ENCODE results near the gene RAMACL.

Gene RAMACL

GRCh38 chr6:166563805-166564204 is 22.7 kb downstream of the RAMACL start:
- Histone ChIP-seq H4K20me1 (ENCODE audit: insufficient read depth, low read length) (no peaks in the 10 kb centered on the region), H3K9me3 (ENCODE audit: low read length) (no peaks in the 10 kb centered on the region), H2AFZ (ENCODE audit: low read length) (no peak overlapping the region), H3K36me3 (ENCODE audit: insufficient read depth, low read length) (no peaks in the 10 kb centered on the region), H3K4me3 (ENCODE audit: low read depth, low read length, poor library complexity, severe bottlenecking) (no peak overlapping the region), H3K27me3 (ENCODE audit: insufficient read depth, low read length) (no peaks in the 10 kb centered on the region), H3K4me2 (ENCODE audit: low read length) (no peak overlapping the region), H3K4me1 (ENCODE audit: insufficient read depth, low read length, severe bottlenecking) (no peaks in the 10 kb centered on the region), H3K27ac (ENCODE audit: low read depth, low read length, poor library complexity, severe bottlenecking) (no peak overlapping the region), H3F3A (ENCODE audit: insufficient read depth, low read length) (no peaks in the 10 kb centered on the region), H3K9ac (ENCODE audit: low read length) (no peak overlapping the region), H3K79me2 (ENCODE audit: insufficient read depth, low read length) (no peaks in the 10 kb centered on the region), H3K9me2 (ENCODE audit: low read depth, low read length) (no peaks in the 10 kb centered on the region)
- TF ChIP-seq CTCF (IDR thresholded peaks at IDR 0.05; ENCODE audit: low read length) (no peak), EZH2 (IDR thresholded peaks at IDR 0.05; ENCODE audit: borderline replicate concordance, low read length) (no peak)

GRCh38 chr6:166563200-166563599 is 23.3 kb downstream of the RAMACL start:
- no peak overlapping the region for H3K4me3 ChIP-seq (ENCODE audit: low read depth, low read length, poor library complexity, severe bottlenecking)
- no peak overlapping the region for H2AFZ ChIP-seq (ENCODE audit: low read length)
- H3K4me1 ChIP-seq (ENCODE audit: insufficient read depth, low read length, severe bottlenecking): no peaks in the 10 kb centered on the region
- H4K20me1 ChIP-seq (ENCODE audit: insufficient read depth, low read length): no peaks in the 10 kb centered on the region
- no peak overlapping the region for H3K4me2 ChIP-seq (ENCODE audit: low read length)
- H3F3A ChIP-seq (ENCODE audit: insufficient read depth, low read length): no peaks in the 10 kb centered on the region
- no peak for TF ChIP-seq EZH2 (IDR thresholded peaks at IDR 0.05; ENCODE audit: borderline replicate concordance, low read length)
- TF ChIP-seq CTCF (IDR thresholded peaks at IDR 0.05; ENCODE audit: low read length): no peak
- no peaks in the 10 kb centered on the region for H3K27me3 ChIP-seq (ENCODE audit: insufficient read depth, low read length)
- no peaks in the 10 kb centered on the region for H3K9me3 ChIP-seq (ENCODE audit: low read length)
- no peaks in the 10 kb centered on the region for H3K9me2 ChIP-seq (ENCODE audit: low read depth, low read length)
- no peak overlapping the region for H3K27ac ChIP-seq (ENCODE audit: low read depth, low read length, poor library complexity, severe bottlenecking)
- H3K9ac ChIP-seq (ENCODE audit: low read length): no peak overlapping the region
- no peaks in the 10 kb centered on the region for H3K79me2 ChIP-seq (ENCODE audit: insufficient read depth, low read length)
- no peaks in the 10 kb centered on the region for H3K36me3 ChIP-seq (ENCODE audit: insufficient read depth, low read length)

- Histone ChIP-seq H3K9me3 (ENCODE audit: low read length) (no peaks in the 10 kb centered on the region), H3K9ac (ENCODE audit: low read length) (no peak overlapping the region), H3K4me2 (ENCODE audit: low read length) (no peak overlapping the region), H3K79me2 (ENCODE audit: insufficient read depth, low read length) (no peaks in the 10 kb centered on the region), H3K9me2 (ENCODE audit: low read depth, low read length) (no peaks in the 10 kb centered on the region), H3K27ac (ENCODE audit: low read depth, low read length, poor library complexity, severe bottlenecking) (no peak overlapping the region), H3K36me3 (ENCODE audit: insufficient read depth, low read length) (no peaks in the 10 kb centered on the region), H2AFZ (ENCODE audit: low read length) (no peak overlapping the region), H3K4me1 (ENCODE audit: insufficient read depth, low read length, severe bottlenecking) (no peaks in the 10 kb centered on the region), H3F3A (ENCODE audit: insufficient read depth, low read length) (no peaks in the 10 kb centered on the region), H3K4me3 (ENCODE audit: low read depth, low read length, poor library complexity, severe bottlenecking) (no peak overlapping the region), H3K27me3 (ENCODE audit: insufficient read depth, low read length) (no peaks in the 10 kb centered on the region), H4K20me1 (ENCODE audit: insufficient read depth, low read length) (no peaks in the 10 kb centered on the region)
- TF ChIP-seq EZH2 (IDR thresholded peaks at IDR 0.05; ENCODE audit: borderline replicate concordance, low read length) (no peak), CTCF (IDR thresholded peaks at IDR 0.05; ENCODE audit: low read length) (no peak)
These were observed 23.8 kb downstream of the RAMACL start for GRCh38 chr6:166562726-166563125.

All from OCI-LY1 (cell line).